Left ventricle myocardium superior (tissue), 1 donor: ENCODE data around the gene MITD1. TPM values are rescaled to one million over a fixed set of nuclear protein-coding genes. Genes with fewer than 3 reads are reported as not detected.
"Not testable (repeated sequence)": the region's sequence is repeated elsewhere in the genome, so short reads cannot be mapped to it uniquely, and the experiment has no call there.

ENCODE experiments used
- ATAC-seq: fragments of 200-7000 bp; cut with Tn5 transposase; one replicate; pipeline ENCODE4 v1.9.1; 2020; ENCODE audit warnings: mild to moderate bottlenecking, moderate library complexity
- DNase-seq: peaks from one replicate; pipeline ENCODE4 v3.0.0-alpha.2; 2020
- intact Hi-C: fragments of 100-400 bp; cut with micrococcal nuclease; formaldehyde crosslinking; loops from one replicate; pipeline ENCODE4 v1.11.0; 2022
- total RNA-seq: library from RNA; stranded (reverse); fragmentation: NEBNext Ultra II Directional; extraction: Animal tissue kit (Norgen Biotek cat#: 25700); gene quantifications from one replicate; pipeline ENCODE4 v1.2.1, GENCODE V29; 2021
- donor health status: DM: no; HTN: yes; CAD: no; lungs with severe emphysema.

The MITD1 gene
- total RNA-seq, 1 donor from 2014 or later, result 13.8 TPM

DNA sequence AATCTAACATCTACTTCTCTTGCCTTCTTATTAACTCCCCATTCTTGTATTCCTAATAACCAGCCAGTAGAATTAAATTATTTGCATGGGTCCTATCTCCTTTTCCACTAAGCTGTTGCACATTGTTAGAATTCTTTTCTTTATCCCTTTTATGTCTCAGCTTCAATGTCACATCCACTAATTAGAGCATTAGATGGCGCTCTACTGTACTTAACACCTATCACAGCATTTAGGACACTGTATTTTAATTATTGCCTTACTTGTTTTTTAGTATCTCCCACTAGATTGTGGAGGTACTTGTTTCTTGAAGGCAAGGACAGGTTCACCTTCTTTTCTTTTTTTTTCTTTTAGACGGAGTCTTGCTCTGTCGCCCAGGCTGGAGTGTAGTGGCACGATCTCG is 22.3 kb downstream of the MITD1 start:
- no peak for ATAC-seq
- DNase-seq, result no peak
- intact Hi-C loops, result no loop called here

DNA sequence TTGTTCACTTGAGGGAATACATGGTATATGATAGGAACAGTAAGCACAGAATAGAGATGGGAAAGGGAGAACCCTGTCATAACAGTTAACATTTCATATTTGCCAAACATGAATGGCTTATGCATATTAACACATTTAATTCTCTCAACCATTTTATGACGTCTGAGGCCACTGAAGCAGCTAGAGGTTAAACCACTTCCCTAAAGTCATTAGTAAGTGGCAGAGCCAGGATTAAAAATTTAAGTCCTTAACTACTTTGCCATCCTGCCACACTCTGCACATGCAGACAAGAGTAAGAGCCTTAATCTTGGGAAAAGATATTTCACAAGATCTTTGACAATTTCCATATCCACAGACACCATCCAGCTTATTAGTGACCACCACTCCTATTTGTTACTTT is 24.0 kb downstream of the MITD1 start:
- intact Hi-C loops, result no loop called here
- ATAC-seq (no peak), DNase-seq (no peak)

DNA sequence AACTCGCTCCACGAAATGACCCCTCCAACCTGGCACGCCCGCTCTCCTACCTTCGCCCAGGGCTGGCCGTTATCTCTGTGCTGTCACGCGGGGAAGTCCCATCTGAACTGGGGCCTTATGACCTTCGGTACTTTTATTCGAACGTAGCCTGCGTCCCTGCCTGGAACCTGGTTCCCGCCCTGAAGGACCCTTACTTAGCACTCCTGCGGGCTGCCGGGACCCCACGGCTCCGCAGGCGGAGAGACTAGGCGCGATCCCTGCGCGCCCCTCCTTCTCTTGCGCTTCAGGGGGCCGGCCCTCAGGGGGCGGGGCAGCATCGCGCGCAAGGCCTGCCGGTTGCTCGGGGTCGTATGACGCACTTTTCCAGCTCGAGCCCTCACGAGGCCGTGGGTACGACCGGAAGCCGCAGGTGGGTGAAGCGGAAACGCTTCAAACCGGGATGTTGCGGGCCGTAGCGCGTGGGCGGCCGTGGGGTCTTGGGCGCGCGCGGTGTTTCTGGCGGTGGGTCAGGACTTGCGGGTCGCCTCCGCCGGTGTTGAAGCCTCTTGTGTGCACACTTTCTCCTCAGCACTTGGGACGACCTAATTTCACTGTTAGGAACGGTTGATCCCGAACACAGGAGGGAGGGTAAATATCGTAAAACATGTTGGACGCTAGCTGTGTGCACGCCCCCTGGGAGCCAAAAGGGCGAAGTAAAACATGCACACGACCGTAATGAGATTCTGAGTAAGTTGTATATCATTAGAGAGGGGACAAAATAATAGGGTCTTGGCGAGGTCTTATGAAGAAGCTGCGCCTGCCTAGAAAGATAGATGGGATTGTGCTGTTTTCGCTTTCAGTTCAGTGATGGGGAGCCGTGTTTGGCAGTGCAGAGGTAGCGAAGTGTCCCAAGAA is 26.0 kb downstream of the MITD1 start, which contains the start of the genes LIPT1 and TSGA10:
Gene LIPT1 (plus strand): TSS at position 325 of the 894 bp plus-strand sequence. CDS start 6,991 bp downstream, outside the sequence.
Gene TSGA10 (minus strand): TSS at position 300 of the 894 bp plus-strand sequence. CDS start 45,503 bp downstream, outside the sequence.
- ATAC-seq (peak; percentile 99), DNase-seq (peak; percentile 95)
- intact Hi-C loops, result no loop called here

DNA sequence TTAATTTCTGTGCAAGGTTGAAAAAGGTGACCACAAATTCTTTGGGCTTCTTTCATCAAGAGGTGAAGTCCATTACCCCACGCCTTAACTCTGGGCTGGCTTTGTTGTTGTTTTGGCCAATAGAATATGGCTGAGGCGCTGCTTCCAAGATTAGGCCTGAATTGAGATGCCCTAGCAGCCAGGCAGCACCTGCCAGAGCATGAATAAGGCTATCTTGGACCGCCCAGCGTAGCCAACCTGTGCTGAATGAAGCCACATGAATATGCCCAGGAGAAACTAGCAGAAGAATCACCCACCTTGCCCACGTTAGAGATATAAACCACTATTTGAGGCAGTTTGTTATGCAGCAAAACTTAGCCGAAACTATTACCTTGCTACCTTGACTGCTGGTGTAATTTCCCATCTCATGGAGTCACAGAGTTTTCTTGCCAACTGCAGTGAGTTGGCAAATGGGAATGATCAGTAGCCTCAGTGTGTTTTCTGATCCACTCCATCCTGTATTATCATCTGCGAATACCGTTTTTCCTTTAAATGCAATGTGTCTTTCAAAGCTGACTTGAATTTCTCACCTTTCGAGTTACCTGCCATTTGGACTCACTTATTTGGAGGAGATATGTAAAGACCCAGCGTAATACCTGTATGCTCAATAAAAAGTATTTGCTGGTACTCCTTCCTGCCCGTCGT is 26.8 kb downstream of the MITD1 start:
- intact Hi-C loops, result no loop called here
- ATAC-seq, result peak; percentile 14
- DNase-seq, result no peak

DNA sequence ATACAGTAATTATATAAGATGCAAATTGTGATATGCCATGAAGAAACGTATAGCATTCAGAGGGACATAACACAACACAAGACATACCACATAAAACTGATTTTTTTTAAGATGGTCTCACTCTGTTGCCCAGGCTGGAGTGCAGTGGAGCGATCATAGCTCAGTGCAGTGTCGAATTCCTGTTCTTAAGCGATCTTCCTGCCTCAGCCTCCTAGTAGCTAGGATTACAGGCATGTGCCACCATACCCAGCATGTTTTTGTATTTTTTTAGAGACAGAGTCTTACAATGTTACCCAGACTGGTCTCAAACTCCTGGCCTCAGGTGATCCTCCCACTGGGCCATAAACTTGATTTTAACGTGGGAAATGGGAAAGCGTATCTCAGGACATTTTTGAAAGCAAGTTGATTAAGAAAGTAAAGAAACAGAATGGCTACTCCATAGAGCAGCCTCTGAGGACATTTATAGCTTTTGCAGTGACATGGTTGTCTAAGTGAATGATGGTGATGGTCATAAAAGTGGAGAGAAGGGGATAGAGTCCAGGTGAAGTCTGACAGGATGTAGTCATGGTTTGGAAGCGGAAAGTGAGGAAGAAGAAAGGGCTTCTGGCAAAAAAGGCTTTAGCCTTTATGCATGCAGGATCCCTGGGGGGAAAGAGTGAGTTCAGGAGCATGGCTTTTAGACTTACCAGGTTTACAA is 28.5 kb downstream of the MITD1 start:
- intact Hi-C loops, result no loop called here
- DNase-seq (no peak), ATAC-seq (no peak)

DNA sequence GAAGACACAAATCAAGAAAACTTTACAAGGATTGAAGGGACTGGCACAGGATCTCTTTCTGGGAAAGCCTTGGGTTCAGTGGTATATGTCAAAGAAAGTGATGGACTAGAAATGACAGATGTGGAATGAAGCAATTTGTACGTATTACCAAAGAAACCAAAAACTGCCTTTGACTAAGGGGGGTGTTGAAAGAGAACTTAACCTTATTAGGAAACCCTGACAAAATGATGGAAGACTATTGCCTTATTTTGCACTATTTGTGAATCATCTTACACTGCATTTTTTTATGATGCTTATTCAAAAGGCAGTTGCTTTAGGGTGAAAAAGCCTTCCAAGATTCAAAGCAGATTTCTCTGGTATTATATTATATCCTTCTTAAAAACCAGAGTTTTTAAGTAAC is 30.2 kb downstream of the MITD1 start:
- ATAC-seq, result no peak
- intact Hi-C loops, result no loop called here
- DNase-seq, result no peak

DNA sequence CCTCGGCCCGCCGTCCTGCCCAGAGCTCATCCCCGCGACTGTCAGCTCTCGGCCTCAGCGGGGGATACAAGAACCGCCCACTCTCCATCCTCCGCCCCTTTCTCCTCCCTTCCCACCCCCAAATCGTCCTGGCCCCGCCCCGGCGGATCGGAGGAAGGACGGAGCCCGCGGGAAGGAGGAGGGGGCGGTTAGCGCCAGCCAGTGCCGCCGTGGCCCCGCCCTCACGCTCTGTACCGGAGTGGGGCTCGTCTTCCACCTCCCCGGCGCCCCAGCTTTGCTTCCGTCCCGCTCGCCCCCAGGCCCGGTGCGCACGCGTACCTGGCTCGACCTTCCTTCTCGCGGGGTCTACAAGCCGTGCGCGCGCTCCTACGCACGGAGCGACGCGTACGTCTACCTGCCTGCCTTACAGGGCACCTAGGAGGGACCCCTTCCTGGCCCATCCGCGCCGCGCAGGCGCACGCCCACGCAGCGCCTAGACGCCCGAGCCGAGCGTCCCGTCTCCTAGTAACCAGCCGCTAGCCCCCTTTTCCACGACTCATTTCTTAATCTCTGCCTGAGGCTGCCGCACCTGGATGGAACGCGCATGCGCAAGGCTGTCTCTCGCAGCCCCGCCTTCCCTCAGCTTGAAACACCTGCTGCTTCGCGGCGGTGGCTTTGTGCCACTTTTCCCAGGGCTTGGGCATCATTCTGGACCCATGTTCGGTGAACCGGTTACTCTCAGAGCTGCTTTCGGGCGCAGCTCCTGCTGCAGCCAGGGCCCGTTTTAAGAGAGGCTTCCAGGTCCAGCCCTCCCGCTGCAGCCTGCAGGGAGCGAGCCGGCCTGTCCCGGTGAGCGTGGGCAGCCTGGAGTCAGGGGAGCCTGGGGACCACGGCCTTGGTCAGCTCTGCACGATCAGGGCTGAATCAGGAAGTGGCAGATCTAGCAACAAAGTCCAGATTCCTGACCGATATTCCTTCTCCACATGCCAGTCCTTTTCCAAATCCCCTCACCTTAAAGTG is 39.4 kb downstream of the MITD1 start, which contains the start of gene C2orf15:
Gene C2orf15 (plus strand): TSS at position 598 of the 999 bp plus-strand sequence. CDS start 8,852 bp downstream, outside the sequence.
- intact Hi-C loops, result no loop called here

DNA sequence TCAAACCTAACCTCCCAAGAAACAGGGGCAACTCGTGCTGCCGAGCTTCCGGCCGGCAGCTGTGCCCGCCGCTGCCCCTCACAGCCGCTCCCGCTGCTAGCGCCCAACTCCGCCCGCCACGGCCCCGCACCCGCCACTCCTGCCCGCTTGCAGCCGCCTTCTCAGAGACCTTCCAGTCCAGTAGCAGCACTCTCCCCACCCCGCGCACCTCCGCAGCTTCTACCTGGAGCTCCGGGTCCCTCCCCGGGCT is 40.1 kb downstream of the MITD1 start:
- intact Hi-C loops, result no loop called here
- no peak for DNase-seq
- peak; percentile 66 for ATAC-seq

More for the DNA sequence above, 39.4 kb downstream of the MITD1 start, which contains the start of gene C2orf15:
- ATAC-seq (peak; percentile 99), DNase-seq (peak; percentile 96)

DNA sequence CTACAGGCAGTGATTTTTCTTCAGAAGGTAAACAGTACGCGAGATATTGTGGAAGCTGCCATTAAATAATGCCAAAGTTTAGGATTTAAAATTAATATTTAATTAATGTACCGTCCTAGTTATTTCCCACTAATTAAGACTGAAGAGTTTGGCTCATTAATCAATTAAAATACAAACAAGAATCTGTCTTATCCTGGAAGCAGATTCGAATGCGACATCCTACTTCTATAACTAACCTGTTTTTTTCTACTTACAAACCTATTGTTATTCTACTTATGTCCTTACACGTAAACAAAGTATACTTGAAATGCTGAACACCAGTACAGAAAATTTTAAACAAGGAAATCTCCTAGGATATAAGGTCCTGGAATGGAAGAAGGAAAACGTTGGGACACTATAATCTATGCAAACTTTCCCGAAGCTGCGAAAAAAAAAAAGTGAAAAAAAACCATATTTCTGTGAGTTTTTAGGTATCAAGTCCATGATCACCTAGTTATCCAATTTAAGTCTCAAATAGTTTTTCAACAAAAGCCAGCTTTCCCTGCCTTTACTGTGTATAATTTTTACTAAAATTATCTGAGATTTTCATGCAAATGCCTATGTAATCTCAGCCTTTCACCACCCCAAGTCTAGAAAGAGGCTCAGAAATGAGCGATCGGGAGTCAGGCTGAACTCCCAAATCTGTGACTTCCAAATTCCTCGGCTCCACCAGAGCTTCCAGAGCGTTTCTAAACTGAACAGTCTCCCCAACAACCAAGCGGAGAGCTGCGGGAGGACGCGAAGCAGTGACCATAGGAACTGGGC is 40.6 kb downstream of the MITD1 start:
- DNase-seq (no peak), ATAC-seq (no peak)
- intact Hi-C loops, result no loop called here

DNA sequence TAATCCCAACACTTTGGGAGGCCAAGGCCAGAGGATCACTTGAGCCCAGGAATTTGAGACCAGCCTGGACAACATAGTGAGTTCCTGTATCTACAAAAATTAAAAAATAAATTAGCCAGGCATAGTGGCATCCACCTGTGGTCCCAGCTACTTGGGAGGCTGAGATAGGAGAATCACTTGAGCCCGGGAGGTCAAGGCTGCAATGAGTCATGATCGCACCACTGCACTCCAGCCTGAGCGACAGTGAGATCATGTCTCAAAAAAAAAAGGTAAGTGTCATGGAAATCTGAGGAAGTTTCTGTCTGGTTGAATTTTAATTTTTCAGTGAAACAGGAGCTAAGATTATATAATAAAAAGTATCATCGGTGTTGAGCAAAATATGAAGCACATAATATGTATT is 41.9 kb downstream of the MITD1 start:
- no peak for DNase-seq
- intact Hi-C loops, result no loop called here
- no peak for ATAC-seq

DNA sequence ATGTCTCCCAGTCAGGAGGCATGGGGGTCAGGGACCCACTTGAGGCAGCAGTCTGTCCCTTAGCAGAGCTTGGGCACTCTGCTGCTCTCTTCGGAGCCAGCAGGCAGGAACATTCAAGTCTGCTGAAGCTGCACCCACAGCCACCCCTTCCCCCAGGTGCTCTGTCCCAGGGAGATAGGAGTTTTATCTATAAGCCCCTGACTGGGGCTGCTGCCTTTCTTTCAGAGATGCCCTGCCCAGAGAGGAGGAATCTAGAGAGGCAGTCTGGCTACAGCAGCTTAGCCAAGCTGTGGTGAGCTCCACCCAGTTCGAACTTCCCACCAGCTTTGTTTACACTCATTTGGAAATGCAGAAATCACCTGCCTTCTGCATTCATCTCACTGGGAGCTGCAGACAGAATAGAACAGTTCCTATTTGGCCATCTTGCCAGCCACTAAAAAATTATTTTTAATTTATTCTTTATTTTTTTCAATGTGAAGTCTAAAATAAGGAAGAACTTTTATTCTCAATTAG is 45.8 kb downstream of the MITD1 start:
- ATAC-seq, DNase-seq, intact Hi-C loops: not testable (repeated sequence)

DNA sequence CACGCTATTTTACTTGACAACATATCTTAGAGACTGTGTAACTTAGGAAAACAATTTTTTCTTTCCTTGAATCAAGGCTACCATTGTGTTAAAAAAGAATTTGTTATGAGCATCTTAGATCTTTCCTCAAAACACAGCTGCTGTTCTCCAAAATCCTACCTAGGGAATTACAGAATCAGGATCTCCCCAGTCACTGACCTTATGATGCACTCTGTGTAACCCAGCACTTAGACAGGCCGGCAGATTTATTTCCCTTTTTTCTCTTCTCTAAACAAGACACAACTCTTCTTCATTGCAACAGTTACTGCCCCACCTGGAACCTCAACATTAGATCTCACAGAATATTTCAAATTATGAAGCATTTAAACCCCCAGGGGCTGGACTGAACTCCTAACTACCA is 52.9 kb downstream of the MITD1 start:
- ATAC-seq (no peak), DNase-seq (no peak)
- intact Hi-C loops, result no loop called here

Other genes starting within 250 kb of the MITD1 start
- 4.0 TPM for gene CRACDL, start 244.8 kb downstream of the MITD1 start, total RNA-seq
- gene C2orf15, start 39.4 kb downstream of the MITD1 start, total RNA-seq, result 0.30 TPM
- 4.7 TPM for gene TSGA10, start 26.1 kb downstream of the MITD1 start, total RNA-seq
- gene LIPT1, start 26.1 kb downstream of the MITD1 start, total RNA-seq, result 7.1 TPM
- gene MRPL30, start 126 bp upstream of the MITD1 start, total RNA-seq, result 38.0 TPM
- gene LYG2, start 74.6 kb upstream of the MITD1 start, total RNA-seq, result not detected
- 0.77 TPM for gene LYG1, start 120.1 kb upstream of the MITD1 start, total RNA-seq
- 20.8 TPM for gene TXNDC9, start 155.3 kb upstream of the MITD1 start, total RNA-seq
- 89.4 TPM for gene EIF5B, start 156.3 kb upstream of the MITD1 start, total RNA-seq